ENCODE measurements around the gene ATP1B3.
"Not testable (repeated sequence)": the region's sequence is repeated elsewhere in the genome, so short reads cannot be mapped to it uniquely, and the experiment has no call there.

The ATP1B3 gene

DNA sequence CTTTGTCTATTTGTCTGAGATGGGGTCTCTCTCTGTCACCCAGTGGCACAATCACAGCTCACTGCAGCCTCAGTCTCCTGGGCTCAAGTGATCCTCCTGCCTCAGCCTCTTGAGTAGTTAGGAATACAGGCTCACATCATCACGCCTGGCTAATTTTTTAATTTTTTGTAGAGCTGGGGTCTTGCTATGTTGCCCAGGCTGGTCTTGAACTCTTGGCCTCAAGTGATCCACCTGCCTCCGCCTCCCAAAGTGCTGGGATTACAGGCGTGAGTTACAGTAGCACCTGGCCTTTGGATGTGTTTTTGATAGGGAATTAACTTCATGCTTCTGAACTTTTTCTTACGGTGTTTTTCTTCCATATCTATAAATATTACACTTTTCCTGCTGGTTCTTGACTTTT is 33.5 kb downstream of the ATP1B3 start:
- not testable (repeated sequence) for DNase-seq

DNA sequence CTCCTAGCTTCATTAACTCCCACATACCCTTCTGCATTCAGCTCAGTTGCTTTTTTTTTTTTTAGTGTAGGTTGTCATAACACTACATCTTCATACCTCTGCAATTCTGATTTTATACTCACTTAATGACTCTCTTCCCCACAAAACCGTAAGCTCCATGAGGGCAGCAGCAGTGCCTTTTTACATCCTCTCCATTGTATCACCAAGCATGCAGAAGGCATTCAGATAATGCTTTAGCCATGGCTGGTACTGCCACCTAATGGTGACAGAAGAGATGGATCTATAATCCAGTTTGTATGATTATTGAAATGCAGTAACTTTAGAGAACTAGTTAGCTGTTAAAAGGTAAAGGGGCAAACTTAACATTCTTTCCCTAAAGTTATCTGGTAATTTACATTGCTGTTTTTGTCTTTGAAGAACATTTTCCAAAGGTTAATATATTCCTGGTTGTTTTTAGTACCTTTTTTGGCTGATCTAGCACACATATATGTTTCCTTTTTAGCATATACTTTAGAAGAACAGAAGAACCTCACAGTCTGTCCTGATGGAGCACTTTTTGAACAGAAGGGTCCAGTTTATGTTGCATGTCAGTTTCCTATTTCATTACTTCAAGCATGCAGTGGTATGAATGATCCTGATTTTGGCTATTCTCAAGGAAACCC is 36.8 kb downstream of the ATP1B3 start:
- DNase-seq: peak; percentile 44

DNA sequence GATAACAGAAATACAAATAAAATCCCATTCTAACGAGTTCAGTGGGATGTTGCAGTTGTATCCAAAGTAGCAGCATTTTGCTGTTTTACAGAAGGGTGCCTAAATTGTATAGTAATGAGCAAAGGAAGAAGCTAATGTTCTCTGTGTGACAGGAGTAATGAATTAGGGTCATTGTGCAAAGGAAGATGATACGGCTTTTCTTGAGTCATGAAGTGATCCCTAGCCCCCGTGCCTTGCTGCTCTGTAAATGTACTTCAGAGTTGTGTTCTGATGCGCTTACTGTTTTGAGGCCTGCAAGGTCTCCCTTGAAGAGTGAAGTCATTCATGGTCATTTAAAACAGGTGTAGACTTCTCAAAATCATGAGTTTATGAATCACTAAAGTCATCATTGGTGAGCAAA is 37.9 kb downstream of the ATP1B3 start:
- no peak for DNase-seq

DNA sequence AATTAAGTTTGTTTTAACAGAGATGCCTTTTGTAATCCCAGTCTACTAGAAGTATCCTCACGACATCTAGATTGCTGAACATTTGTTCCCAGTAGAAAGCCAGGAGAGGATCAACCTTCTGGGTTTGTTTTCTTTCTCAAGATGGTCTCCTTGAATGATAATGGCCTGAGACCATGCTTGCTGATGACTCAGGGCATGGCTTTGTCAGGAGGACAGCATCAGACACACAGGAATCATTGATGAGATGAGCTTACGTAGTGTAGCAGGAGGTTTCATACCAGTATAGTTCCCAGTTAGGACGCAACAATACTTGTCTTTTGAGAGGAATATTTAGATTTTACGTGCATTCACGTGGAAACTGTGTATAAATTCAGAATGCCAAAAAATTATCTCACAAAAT is 38.6 kb downstream of the ATP1B3 start:
- no peak for DNase-seq

DNA sequence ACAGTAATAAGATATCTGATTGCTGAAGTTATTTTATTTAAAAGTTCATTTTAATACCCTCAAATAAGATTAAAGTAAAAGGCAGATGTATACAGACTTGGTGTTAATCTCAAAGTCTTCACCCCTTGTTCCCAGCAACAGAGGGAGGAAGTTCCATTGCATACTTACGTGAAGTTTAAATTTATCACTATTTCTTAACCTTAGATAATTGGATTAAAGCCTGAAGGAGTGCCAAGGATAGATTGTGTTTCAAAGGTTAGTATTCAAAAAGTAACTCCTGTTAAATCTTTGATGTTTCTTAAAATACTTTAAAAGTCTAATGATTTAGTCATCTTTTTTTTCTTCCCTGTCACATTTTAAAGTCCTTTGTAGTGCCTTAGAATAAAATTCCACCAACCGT is 39.3 kb downstream of the ATP1B3 start:
- no peak for DNase-seq

DNA sequence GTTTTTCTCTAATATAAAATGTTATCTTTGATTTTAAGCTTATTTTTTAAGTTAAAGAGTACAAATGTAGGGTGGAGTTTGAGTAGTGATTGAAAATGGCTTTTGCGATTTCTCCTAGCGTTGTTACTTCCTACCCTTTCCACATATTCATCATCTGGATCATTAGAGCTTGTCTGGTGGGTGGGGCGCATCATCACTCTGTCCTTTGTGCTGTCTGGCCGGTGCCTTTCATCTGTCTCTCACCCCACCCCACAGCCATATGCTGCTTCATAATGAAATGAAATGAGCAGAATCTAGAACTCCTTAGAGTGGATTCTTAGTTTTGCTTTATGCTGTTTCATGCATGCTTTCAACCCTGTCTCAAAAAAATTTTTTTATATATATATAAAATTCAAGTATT is 44.3 kb downstream of the ATP1B3 start:
- DNase-seq: no peak

DNA sequence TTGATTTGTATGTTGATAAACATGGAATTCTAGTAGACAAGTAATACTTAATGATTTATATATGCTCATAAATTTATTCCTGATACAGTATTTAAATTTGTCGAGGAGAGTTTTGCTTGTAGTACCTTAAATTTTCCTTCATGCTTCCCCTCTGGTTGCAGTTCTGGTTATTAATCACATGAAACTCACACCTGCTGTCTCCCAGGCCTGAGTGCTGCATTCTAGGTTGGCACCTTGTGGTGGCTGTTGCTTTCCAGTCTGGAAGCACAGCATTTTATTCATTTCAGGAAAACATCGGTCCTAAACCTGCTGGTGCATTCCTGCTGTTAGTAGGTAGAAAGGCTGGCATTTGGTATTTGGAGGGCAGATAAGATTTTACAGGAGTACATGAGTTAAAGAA is 44.9 kb downstream of the ATP1B3 start:
- DNase-seq: no peak

DNA sequence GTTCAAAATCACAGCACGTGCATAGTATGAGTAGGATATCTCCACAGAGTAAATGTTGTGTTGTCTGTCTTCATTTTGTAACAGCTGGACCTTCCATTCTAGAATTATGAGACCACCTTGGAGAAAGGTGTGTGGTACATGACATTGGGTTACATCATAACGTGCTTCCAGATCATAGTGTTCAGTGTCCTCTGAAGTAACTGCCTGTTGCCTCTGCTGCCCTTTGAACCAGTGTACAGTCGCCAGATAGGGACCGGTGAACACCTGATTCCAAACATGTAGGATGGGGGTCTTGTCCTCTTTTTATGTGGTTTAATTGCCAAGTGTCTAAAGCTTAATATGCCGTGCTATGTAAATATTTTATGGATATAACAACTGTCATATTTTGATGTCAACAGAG is 49.2 kb downstream of the ATP1B3 start:
- not testable (repeated sequence) for DNase-seq

DNA sequence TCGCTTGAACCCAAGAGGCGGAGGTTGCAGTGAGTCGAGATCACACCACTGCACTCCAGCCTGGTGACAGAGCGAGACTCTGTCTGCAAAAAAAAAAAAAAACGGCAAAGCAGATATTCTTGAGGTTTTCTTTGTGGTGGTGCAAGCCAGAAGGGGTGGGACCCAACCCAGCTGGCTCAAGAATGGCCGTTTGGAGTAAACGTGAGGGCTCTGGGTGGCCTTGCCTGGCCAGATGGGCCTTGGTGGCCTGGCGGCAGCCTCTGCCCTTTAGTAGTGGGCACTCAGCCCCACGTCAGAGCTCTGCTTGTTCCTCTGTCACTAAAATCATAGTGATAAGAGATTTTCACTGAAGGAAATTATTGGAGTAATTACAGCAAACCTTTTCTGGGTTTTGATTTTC is 50.5 kb downstream of the ATP1B3 start:
- no peak for DNase-seq

DNA sequence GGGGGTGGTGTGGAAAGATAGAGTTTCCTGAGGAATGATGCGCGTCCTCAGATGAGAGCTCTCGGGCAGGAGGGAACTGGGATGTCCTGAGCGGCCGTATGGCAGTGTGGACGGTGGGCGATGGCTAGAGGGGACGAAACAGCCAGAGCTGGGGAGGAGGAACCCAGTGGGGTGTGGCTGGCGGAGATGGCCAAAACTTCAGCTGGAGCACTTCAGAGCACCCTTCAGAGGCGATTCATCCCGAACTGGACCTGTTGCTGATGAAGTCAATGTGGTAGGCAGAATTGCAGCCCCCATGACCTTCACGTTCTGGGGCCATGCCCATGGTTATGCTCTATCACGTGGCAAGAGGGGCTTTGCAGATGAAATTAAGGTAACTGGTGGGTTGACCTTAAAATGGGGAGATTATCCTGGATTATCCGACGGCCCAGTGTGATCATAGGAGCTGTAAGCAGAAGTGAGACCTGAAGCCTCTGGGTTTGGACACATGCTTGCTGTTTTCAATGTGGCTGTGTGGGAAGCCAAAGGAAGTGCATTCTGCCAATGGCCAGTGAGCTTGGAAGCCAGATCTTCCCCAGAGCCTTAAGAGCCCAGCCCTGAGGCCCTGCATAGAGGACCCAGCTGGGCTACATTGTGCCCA is 52.3 kb downstream of the ATP1B3 start:
- DNase-seq: no peak

DNA sequence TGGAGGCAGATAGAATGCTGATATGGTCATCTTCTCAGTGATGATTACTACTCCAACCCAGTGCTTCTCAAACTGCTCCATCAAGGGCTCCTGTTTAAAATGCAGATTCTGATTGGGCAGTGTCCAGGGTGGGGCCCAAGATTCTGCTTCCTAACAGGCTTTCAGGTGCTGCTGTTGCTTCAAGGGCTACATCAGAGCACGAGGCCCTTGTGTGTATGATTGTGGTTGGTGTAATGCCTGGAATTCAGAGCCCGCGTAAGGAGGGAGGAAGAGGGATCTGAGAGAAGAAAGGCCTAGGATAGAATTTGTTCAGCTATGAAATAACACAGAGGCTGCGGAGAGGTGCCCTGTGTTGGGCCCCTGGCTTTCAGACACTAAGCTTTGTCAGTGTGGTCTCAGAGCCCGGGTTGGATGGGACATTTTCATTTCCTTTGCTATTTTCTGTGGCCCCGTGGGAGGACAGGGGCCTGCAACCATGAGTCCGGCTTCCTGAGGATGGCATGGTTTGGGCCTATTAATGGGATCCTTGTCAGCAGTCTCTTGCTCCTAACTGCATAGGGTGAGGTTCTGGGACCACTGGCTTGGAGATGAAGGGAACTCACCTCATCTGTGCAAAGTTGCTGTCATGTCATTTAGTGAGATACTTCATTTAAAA is 53.0 kb downstream of the ATP1B3 start:
- no peak for DNase-seq

DNA sequence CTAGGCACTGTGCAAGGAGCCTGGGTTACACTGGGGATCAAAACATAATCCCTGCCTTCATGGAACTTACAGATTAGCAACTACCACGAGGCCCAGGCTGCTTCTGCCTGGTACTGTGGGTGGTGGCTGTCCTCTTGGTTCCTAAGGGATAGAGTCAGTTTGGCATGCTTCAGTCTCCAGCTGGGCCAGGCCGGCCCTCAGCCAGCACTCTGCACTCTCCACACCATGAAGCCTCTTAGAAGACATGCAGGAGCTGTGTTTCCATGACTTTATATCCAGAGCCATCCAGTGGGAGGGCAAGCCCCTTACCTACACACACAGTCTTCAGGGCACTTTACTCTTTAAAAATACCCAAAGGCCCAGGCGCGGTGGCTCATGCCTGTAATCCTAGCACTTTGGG is 54.4 kb downstream of the ATP1B3 start:
- no peak for DNase-seq

DNA sequence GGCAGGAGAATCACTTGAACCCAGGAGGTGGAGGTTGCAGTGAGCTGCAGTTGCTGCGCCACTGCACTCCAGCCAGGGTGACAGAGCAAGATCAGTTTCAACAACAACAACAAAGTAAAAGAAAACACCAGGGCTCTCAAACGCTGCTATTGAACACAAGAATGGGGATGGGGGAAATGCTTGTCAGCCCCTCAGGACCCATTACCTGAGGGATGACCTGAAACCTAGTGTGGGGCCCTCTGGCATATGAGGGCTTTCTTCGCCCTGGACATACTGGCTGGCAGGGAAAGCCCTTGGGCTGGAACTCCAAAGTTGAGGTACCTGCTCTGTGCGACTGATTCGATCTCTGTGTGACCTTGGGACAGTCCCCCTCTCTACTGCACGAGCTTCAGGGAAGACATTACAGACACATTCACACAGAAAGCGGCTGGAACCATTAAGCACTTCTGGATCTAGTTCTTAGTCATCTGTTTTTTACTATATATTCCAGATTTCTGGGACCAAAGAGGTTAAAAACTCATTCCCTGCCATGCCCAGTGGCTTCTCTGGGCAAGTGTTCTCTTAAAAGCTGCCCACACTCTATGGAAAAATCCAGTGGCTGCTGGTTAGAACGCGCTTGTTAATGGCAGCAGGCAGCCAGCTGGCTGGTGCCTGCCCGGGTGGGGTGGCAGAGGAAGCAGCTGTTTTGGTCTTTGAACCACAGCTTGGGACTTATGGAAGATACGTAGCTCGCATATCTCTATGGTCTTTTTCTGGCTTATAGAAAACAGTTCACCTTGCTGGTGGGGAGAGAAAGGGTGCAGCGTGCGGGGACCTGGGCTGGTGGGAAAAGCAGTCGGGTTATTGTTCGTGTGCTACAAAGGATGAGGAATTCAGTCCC is 57.2 kb downstream of the ATP1B3 start:
- DNase-seq: no peak

DNA sequence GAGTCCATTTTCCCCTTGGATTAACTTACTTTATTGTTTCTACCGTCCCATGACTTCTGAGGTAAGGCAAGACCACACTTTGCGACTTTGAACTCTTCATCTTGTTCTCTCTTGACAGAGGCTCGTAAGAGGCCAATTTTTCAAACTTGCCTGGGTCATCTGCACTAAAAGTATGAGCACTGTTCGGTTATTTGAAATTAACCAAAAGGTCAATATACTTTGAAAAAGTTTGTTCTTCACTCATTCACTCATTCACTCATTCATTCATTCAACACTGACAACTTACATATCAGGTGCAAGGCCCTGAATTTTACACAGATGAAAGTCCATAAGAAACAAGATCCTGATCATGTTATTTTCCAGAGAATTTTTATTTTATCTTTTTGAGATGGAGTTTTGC is 57.9 kb downstream of the ATP1B3 start:
- no peak for DNase-seq

DNA sequence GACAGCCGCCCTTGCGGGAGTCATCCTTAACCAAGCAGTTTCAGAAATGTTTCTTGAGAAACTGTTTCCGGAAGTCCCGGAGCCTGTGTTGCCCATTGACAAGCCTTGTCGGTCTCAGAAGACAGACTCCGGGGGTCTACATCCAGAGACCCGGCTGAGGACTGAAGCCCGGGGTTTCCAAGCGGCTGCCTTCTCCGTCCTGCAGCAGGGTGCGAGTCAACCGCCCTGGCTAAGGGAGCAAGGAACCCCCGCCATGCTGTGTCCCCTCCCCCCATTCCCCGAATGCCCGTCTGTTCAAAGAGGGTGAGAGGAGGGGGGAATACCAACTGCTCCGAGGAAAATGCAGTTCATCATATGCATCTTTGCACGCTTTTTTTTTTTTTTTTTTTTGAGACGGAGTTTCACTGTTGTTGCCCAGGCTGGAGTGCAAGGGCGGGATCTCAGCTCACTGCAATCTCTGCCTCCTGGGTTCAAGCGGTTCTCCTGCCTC is 61.6 kb downstream of the ATP1B3 start:
- DNase-seq: no peak

DNA sequence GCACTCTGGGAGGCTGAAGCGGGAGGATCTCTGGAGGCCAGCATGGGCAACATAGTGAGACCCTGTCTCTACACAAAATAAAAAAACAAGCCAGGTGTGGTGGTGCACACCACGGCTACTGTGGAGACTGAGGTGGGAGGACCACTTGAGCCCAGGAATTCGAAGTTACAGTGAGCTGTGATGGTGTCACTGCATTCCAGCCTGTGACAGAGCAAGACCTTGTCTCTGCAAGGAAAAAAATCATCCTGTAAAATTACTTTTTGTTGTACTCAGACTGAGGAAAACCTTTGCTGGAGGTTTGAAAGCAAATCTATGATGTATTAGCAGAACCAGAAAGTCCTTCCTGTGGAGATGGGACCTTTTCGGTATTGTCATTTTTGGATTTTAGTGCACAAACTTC is 63.3 kb downstream of the ATP1B3 start:
- DNase-seq: no peak

DNA sequence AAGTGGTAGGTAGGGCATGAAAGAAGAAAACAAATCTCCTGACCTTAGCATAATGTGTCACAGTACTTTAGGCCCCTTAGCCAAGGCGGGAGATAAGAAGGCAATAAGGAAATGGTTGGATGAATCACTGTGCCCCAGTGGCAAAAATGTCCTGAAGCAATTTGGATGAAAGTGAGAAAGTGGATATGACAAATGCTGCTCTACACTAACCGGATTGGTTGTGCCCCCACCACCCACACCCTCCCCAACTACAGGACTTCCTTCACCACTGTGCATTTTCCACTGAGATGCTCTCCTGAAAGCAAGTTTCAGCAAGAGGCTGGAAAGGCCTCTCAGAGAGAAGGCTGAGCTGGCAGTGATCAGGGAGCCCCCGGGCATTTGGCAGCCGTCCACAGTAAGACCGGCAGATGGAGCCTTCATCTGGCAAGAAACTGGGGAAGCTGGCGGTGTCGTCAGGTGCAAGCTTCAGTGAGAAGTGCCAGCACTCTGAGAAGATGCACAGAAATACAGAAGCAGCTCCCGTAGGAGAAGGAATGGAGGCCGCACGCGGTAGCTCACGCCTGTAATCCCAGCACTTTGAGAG is 63.8 kb downstream of the ATP1B3 start:
- DNase-seq: peak; percentile 51

DNA sequence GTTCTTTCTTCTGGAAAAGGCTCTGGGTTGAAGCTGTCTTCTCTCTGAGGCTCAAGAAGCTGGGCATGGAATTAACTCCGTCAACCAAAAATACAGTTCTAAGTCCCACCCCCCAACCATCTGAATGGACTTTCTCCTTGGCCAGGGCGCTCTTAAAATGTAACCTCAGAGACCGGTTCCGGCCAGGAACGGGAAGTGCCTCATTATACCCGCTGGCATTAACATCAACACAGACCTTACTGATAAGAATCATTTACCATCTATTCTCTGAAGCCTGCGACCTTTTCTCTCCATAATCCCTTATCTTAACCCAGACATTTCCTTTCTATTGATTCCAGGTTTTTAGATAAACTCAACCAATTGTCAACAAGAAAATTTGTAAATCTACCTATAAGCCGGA is 64.7 kb downstream of the ATP1B3 start:
- no peak for DNase-seq

DNA sequence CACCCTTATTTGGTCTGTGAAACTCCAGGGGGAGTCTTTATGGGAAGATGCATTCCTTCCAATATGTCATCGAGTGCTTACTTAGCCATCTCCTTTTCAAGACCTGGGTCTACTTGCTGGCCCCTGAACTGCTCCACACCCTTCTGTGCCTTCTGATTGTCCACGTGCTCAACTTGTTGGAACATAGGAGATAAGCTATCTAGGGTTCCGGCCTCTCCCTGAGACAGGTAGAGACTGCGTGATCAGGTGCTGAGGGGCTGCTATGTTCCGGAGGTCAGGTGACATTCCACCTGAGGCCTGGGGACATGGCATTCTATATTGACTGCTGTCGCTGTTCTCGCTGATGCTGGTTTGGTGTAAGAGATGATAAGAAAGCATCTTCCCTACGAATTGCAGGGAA is 65.6 kb downstream of the ATP1B3 start:
- no peak for DNase-seq

DNA sequence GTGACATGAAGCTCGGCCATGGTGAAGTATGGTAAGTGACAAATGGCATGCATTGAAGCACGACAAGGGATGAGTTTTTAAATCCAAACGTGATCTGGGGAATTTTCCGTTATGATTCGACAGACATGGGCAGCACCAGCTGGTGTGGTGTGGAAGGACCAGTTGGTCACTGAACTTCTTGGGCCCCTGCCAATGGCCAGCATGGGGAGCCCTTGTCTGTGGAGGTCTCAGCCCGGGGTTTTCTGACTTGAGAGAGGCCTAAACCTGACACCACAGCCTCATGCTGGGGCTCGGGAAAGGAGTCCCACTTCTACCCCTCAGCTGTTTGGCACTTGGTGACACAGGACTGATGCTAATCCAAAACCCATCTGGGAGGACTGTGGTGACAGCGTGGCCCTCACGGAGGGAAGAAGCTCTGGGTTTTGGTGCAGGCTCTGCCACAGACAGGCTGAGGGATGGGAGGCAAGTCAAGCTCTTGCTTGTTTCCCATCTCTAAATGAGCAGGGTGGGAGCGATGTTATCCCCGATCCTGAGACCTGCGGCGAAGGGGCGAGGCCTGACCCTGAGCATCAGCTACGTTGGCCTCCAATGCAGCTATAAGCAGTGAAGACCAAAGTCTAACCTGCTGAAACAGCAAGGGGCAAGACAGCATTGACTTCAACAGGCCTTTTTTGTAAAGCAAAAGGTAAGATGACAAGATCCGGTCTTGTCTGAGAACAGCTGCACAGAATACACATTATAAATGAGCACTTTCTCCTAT is 69.5 kb downstream of the ATP1B3 start:
- DNase-seq: no peak

DNA sequence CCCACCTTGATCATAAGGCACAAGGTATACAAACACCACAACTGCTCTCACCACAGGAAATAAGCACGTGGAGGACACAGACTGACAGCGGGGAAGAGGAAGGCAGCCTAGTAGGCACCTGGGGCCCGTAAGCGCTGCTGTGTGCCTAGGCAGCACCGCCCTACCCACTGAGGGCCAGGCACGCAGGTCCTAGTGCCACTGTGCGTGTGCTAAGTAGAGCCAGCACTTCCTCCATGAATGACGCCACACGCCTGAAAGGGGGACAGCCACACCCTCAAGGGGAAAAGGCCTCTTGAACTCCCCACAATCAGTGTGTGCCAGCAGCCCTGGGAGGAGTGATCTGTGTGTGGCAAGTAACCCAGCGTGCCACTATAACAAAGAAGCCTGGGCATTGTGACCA is 73.0 kb downstream of the ATP1B3 start:
- DNase-seq: no peak

DNA sequence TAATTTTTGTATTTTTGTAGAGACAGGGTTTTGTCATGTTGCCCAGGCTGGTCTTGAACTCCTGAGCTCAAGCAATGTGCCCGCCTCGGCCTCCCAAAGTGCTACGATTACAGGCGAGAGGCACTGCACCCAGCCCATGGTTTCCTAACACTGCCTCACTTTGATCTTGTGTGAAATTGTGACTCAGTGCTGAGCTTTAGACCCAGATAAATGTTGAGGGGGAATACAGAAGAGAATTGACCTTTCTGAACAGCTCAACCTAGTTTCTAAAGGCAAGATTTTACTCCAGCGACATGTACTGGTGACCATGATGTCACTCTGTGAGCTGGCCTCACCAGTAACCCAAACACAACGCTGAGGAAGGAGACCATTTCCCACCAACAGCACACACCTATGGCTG is 73.5 kb downstream of the ATP1B3 start:
- DNase-seq: no peak

Measured in NCI-H2029 (cell line).